Measurements from ENCODE around the gene AGGF1.

Gene AGGF1

GRCh38 chr5:77011498-77011897 is 18.7 kb upstream of the AGGF1 start:
- no peak overlapping the region for H3K4me3 Mint-ChIP-seq
- no peaks in the 10 kb centered on the region for H3K4me1 Mint-ChIP-seq
- H3K36me3 Mint-ChIP-seq (ENCODE audit: low read depth): no peaks in the 10 kb centered on the region
- H3K9me3 Mint-ChIP-seq: no peaks in the 10 kb centered on the region
- peaks cover 7% of the 10 kb centered on the region for H3K27me3 Mint-ChIP-seq
- no peak for ATAC-seq
- DNase-seq: no peak
- no peak overlapping the region for H3K27ac Mint-ChIP-seq

DNA sequence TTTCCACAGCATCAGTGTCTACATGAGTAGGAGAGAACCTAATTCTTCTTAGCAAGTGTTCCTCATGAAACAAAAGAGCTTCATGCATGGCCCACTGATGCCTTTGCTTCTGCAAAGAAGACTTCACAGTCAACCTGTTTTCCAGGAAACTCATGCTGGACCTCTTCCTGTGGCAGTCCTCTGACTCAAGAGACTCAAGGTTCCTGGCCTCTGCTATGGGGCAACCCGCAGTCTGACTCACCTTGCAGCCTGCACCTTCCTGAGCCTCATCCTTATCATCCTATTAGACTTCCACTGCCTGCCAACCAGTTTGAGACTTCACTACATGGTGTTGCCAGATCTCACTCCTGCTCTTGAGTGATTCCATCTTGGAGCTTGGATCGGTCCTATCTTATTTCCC is 17.6 kb upstream of the AGGF1 start:
- Mint-ChIP-seq H3K27me3 (peaks cover 6% of the 10 kb centered on the region), H3K36me3 (ENCODE audit: low read depth) (no peaks in the 10 kb centered on the region), H3K4me1 (no peaks in the 10 kb centered on the region), H3K27ac (no peak overlapping the region), H3K4me3 (no peak overlapping the region), H3K9me3 (no peaks in the 10 kb centered on the region)
- DNase-seq (no peak), ATAC-seq (no peak)

DNA sequence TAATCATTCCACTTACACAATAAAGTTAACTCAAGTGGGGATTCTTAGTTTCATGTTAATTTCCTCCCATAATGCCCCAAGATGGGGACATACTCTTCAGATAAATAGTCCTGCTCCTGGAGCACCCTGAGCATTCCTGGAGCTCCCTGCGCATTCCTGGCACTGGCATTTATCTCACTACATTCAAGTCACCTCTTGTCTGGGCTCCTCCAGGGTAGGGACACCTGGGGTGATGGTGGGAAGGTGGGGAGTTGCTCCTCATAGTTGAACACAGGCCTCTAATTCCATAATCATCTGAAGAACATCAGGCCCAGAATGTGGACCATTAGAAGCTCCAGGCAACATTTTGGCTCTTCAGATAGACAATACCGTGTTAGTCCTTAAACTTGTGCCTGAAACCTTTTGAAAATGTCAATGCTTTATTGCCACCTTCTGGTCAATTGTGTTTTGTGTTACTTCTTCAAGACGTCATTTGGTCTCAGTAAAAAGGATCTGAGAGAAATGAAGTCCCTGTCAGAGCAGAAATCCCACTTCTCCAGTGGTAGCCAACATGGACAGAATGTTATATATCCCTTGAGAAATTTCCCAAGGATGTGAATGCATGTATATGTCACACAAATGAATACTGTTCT is 14.2 kb upstream of the AGGF1 start:
- ATAC-seq: no peak
- Mint-ChIP-seq H3K4me3 (no peak overlapping the region), H3K36me3 (ENCODE audit: low read depth) (no peaks in the 10 kb centered on the region), H3K9me3 (no peaks in the 10 kb centered on the region), H3K4me1 (no peaks in the 10 kb centered on the region), H3K27ac (no peak overlapping the region), H3K27me3 (peaks cover 15% of the 10 kb centered on the region)
- no peak for DNase-seq

DNA sequence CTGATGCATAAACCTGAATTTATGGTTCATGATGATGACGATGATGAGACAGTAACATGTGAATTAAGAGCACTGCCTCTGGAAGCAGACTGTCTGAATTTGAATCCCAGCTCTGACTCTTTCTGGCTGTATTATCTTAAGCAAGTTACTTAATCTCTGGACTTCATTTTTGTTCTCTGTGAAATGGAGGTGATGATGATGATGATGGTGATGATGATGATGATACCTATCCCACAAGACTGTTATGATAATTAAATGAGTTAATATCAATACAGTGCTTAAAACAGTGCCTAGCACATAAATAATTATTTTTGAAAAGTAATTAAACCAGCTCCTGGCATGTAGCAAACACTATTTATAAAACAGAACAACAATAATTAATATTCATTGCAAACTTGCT is 13.2 kb upstream of the AGGF1 start:
- H3K4me3 Mint-ChIP-seq: no peak overlapping the region
- peaks cover 15% of the 10 kb centered on the region for H3K27me3 Mint-ChIP-seq
- DNase-seq (no peak), ATAC-seq (no peak)
- H3K9me3 Mint-ChIP-seq: no peaks in the 10 kb centered on the region
- no peaks in the 10 kb centered on the region for H3K4me1 Mint-ChIP-seq
- no peaks in the 10 kb centered on the region for H3K36me3 Mint-ChIP-seq (ENCODE audit: low read depth)
- H3K27ac Mint-ChIP-seq: no peak overlapping the region

DNA sequence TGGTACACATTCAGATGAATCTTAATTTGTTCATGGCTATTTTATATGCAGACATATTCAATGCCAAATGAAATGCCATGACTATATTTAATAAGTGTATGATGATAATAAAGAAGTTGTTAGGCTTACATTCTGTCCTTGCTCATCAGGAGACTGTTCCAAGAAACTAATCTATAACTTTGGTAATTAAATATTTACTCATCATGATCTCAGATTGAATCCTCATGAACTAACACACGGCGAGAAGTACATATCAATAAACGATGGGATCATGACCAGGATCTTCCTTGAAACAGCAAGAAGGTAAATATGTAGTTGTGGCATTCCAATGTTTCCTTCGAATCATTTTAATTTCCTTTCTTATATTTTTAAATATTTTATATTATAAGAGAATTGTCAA is 12.5 kb upstream of the AGGF1 start:
- Mint-ChIP-seq H3K27ac (no peak overlapping the region), H3K36me3 (ENCODE audit: low read depth) (no peaks in the 10 kb centered on the region), H3K4me1 (no peaks in the 10 kb centered on the region), H3K4me3 (no peak overlapping the region), H3K27me3 (peaks cover 17% of the 10 kb centered on the region), H3K9me3 (no peaks in the 10 kb centered on the region)
- no peak for ATAC-seq
- no peak for DNase-seq

DNA sequence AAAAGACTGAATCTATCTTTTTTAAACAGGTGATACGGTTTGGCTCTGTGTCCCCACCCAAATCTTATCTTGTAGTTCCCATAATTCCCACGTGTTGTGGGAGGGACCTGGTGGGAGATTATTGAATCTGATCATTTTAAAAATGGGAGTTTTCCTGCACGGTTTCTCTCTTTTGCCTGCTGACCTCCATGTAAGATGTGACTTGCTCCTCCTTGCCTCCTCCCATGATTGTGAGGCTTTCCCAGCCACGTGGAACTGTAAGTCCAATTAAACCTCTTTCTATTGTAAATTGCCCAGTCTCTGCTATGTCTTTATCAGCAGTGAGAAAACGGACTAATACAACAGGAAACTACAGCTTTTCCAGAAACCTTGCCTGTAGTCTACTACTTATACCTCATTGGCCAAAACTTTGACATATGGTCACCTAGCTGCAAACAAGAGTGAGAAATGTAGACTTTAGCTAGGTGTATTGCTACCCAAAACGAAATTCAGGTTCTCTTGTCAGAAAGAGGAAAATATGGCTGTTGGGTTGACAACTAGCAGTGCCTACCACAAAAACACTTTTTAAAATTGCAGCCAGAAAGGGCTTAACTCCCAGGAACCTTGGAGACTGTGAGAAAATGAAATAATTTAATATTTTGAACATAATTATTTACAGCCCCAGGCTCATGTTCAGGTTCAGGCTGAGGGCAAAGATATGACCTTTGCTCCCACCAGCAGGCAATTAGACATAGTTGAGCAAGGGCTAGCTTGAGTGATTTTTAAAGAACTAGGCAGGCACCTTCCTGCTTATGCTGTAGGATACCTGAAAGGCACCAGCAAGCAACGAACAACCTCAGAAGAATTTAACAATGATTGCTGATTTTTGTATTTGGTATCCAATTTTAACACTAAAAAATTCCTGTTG is 7.4 kb upstream of the AGGF1 start:
- Mint-ChIP-seq H3K36me3 (ENCODE audit: low read depth) (peaks cover 1% of the 10 kb centered on the region), H3K27ac (no peak overlapping the region)

DNA sequence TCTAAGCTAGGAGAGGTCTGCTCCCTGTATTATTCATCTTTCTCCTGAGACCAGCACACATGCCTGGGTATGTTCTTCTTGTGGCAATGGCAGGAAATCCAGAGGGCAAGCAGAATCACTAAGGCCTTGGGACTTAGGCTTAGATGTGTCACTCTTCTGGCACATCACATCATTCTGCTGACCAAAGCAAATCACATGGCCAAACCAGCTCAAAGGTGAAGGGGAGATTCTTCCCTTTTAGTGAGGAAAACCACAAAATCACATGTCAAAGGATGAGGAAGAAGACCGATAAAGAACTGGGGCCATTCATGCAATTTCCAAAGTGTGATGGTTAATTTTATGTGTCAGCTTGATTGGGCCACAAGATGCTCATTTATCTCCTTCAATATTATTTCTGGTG is 5.7 kb upstream of the AGGF1 start:
- Mint-ChIP-seq H3K4me1 (peaks cover 3% of the 10 kb centered on the region), H3K4me3 (no peak overlapping the region), H3K27me3 (peaks cover 11% of the 10 kb centered on the region), H3K9me3 (peaks cover 14% of the 10 kb centered on the region), H3K36me3 (ENCODE audit: low read depth) (peaks cover 16% of the 10 kb centered on the region), H3K27ac (no peak overlapping the region)
- ATAC-seq (no peak), DNase-seq (no peak)

More for the DNA sequence above, 7.4 kb upstream of the AGGF1 start:
- H3K4me1 Mint-ChIP-seq: no peaks in the 10 kb centered on the region
- ATAC-seq (no peak), DNase-seq (no peak)
- H3K27me3 Mint-ChIP-seq: peaks cover 17% of the 10 kb centered on the region
- no peaks in the 10 kb centered on the region for H3K9me3 Mint-ChIP-seq
- H3K4me3 Mint-ChIP-seq: no peak overlapping the region

DNA sequence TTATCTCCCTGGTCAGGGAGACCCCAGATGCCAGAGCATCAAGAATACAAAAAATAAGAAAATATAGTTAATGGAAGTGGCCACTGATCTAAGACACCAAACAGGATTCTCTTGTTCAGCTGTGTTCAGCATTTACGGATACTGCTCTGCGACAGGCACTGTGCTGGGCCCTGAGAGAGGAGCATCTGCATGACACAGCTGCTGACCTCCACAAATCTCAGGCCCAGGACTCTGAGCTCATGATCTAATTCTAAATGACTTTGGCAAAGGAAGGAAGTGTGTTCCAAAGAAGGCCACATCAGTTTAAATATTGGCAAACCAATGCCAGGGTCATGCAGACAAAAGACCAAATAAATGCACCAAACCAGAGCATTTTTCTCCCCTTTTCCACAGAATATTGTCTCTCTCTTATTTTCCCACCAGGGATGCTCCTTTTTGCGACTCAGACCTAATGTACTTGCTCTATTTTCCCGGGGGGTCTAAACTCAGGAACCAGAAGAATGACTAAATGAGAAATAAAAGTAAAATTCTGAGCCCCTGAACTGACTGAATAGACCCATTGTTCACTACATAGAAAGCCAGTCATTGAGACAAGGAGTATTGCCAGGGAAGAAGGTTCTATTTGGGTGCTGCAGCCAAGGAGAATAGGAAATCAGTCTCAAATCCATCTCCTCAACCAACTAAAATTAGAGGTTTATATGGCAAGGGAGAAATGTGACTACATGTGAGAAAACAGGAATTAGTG is 1.4 kb upstream of the AGGF1 start:
- H3K36me3 Mint-ChIP-seq (ENCODE audit: low read depth): peaks cover 27% of the 10 kb centered on the region
- ATAC-seq (no peak), DNase-seq (no peak)
- no peaks in the 10 kb centered on the region for H3K27me3 Mint-ChIP-seq
- H3K9me3 Mint-ChIP-seq: peaks cover 19% of the 10 kb centered on the region
- peak overlapping the region; percentile 22 for H3K4me3 Mint-ChIP-seq
- H3K4me1 Mint-ChIP-seq: peaks cover 33% of the 10 kb centered on the region
- H3K27ac Mint-ChIP-seq: peak overlapping the region; percentile 93

- H3K4me1 Mint-ChIP-seq: peaks cover 35% of the 10 kb centered on the region
- peaks cover 19% of the 10 kb centered on the region for H3K9me3 Mint-ChIP-seq
- ATAC-seq (no peak), DNase-seq (no peak)
- H3K36me3 Mint-ChIP-seq (ENCODE audit: low read depth): peaks cover 27% of the 10 kb centered on the region
- H3K27ac Mint-ChIP-seq: peak overlapping the region; percentile 93
- peak overlapping the region; percentile 96 for H3K4me3 Mint-ChIP-seq
- no peaks in the 10 kb centered on the region for H3K27me3 Mint-ChIP-seq
Observed at GRCh38 chr5:77029376-77029885, 773 bp upstream of the AGGF1 start.

DNA sequence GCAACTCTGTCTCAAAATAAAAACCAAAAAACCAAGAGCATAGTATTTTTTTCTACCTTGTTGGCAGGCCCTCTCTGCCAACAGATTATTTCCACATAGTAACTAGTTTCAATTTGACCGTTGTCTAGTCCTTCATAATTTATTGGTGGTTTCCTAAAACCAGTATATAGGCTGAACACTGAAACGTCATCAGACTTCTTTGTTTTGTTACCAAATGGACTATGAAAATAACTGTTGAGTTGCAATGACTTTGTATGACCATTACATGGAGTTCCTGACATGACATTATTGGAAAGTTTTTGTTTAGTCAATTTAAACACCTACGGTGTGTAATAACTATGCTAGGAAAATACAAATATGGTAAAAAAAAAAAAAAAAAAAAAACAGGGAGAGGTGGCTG is 1.7 kb downstream of the AGGF1 start:
- DNase-seq (no peak), ATAC-seq (peak; percentile 27)
- no peaks in the 10 kb centered on the region for H3K27me3 Mint-ChIP-seq
- H3K9me3 Mint-ChIP-seq: peaks cover 19% of the 10 kb centered on the region
- peaks cover 35% of the 10 kb centered on the region for H3K4me1 Mint-ChIP-seq
- H3K4me3 Mint-ChIP-seq: peak overlapping the region; percentile 96
- H3K27ac Mint-ChIP-seq: peak overlapping the region; percentile 93
- H3K36me3 Mint-ChIP-seq (ENCODE audit: low read depth): peaks cover 38% of the 10 kb centered on the region

DNA sequence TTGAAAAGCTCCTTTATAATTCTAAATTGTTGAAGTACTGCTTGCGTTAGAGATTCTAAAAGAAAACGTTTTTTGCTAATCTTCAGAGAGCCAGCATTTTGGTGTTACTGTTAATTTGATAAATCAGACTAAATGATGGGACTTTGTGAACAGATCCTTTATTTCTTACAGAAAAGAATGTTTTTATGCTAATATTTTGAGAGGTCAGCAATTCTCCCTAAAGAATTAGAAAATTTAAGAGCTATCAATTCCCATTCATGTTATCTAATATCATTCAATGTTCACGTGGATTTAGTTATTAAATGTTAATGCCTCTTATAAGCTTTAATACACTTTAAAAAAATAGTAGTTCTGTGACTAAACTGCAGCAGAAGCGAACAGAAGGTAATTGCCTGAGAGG is 2.4 kb downstream of the AGGF1 start:
- no peak overlapping the region for H3K4me3 Mint-ChIP-seq
- no peak for ATAC-seq
- H3K27me3 Mint-ChIP-seq: no peaks in the 10 kb centered on the region
- no peak overlapping the region for H3K27ac Mint-ChIP-seq
- peaks cover 35% of the 10 kb centered on the region for H3K4me1 Mint-ChIP-seq
- H3K9me3 Mint-ChIP-seq: peaks cover 19% of the 10 kb centered on the region
- peaks cover 42% of the 10 kb centered on the region for H3K36me3 Mint-ChIP-seq (ENCODE audit: low read depth)
- DNase-seq: no peak

DNA sequence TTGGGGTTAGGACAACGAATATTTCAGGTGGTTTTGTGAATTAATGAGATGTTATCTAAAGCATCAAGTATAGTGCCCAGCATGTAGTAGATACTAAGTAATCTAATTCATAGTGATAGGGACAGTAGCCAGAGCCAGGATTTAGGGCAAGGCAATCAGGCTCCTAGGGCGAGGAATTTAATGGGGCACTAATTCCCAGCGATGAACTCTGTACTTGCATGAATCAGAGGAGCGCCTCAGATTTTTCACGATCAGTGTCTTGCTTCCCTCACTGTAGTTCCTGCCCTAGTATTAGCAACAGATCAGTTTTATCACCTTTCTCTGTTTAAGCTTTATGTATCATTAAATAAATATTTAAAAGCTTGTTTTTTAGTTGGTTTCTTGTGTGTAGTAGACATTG is 3.1 kb downstream of the AGGF1 start:
- peaks cover 35% of the 10 kb centered on the region for H3K4me1 Mint-ChIP-seq
- no peak overlapping the region for H3K27ac Mint-ChIP-seq
- no peaks in the 10 kb centered on the region for H3K27me3 Mint-ChIP-seq
- peaks cover 14% of the 10 kb centered on the region for H3K9me3 Mint-ChIP-seq
- peaks cover 40% of the 10 kb centered on the region for H3K36me3 Mint-ChIP-seq (ENCODE audit: low read depth)
- H3K4me3 Mint-ChIP-seq: no peak overlapping the region
- ATAC-seq: no peak
- DNase-seq: no peak

DNA sequence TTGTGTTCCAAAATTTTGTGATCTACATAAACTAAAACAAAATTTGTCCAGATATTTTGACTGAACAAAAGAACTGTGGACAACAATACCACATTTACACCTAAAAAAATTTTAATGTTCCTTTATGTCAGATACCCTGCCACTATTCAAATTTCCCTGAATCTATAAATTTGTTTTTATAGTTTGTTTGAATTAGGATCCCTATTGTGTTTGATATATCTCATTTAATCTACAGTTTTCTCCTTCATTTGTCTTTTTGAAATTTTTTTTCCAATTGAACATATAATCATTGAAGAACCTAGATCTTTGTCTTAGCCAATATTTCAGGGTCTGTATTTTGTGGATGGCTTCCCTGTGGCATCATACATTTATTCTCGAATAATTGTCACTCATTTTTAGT is 5.7 kb downstream of the AGGF1 start:
- Mint-ChIP-seq H3K27ac (no peak overlapping the region), H3K4me3 (no peak overlapping the region), H3K36me3 (ENCODE audit: low read depth) (peaks cover 40% of the 10 kb centered on the region), H3K9me3 (no peaks in the 10 kb centered on the region), H3K27me3 (no peaks in the 10 kb centered on the region), H3K4me1 (peaks cover 25% of the 10 kb centered on the region)
- DNase-seq: no peak
- ATAC-seq: no peak

GRCh38 chr5:77046416-77047073 is 16.3 kb downstream of the AGGF1 start:
- ATAC-seq: no peak
- Mint-ChIP-seq H3K4me3 (no peak overlapping the region), H3K36me3 (ENCODE audit: low read depth) (peaks cover 36% of the 10 kb centered on the region)

More at GRCh38 chr5:77046416-77047073, 16.3 kb downstream of the AGGF1 start:
- Mint-ChIP-seq H3K27me3 (no peaks in the 10 kb centered on the region), H3K9me3 (no peaks in the 10 kb centered on the region), H3K4me1 (peaks cover 8% of the 10 kb centered on the region), H3K27ac (no peak overlapping the region)
- DNase-seq: no peak

All from activated naive CD8-positive, alpha-beta T cell treated with anti-CD3 and anti-CD28 coated beads, Interleukin-2, amount 50 U/mL, for 24 hours (primary cell).